CD4-positive, alpha-beta T cell (primary cell): ENCODE data around the gene PRDM12. TPM values are rescaled to one million over a fixed set of nuclear protein-coding genes. Genes with fewer than 3 reads are reported as not detected.

Source experiments
- ATAC-seq: fragments of 200-7000 bp; cut with Tn5 transposase; one replicate; pipeline ENCODE4 v1.10.0; 2022; ENCODE audit warnings: mild to moderate bottlenecking; ENCODE audit not compliant: poor library complexity
- CTCF ChIA-PET: fragments of 350-600 bp; sonication (Branson Sonifier 250); formaldehyde crosslinking; loops from one replicate; lab custom pipeline; 2021; ENCODE audit warnings: antibody characterized with exemption, inconsistent platforms; lab: Charles Lee
- POLR2A ChIA-PET: fragments of 350-600 bp; sonication (Branson Sonifier 250); formaldehyde crosslinking; loops from one replicate; lab custom pipeline; 2021; ENCODE audit warnings: antibody characterized with exemption, inconsistent platforms; lab: Charles Lee
- DNase-seq, 14 experiments: peaks; one replicate each; pipeline ENCODE4 v3.0.0-alpha.2; 2013 to 2020; ENCODE audit warnings: mixed read lengths in 2 of 14
- H3K27ac ChIP-seq, 2 donors: one replicate each; pipeline versions ENCODE4 v1.5.1 to v1.7.0; 2013; ENCODE audit warnings: low read length in 2 of 2, low read depth in 1 of 2, mild to moderate bottlenecking in 1 of 2
- H3K27me3 ChIP-seq, 2 experiments: 1 replicate in 1 of 2; 2 replicates in 1 of 2; pipeline versions ENCODE4 v1.6.1 to v1.7.0; 2013; ENCODE audit warnings: low read length in 2 of 2, control low read depth in 1 of 2, mild to moderate bottlenecking in 1 of 2, moderate library complexity in 1 of 2; ENCODE audit not compliant: insufficient read depth in 2 of 2, control insufficient read depth in 1 of 2
- H3K36me3 ChIP-seq: one replicate; pipeline ENCODE4 v1.6.1; 2013; ENCODE audit warnings: low read length, control low read depth; ENCODE audit not compliant: insufficient read depth
- H3K4me1 ChIP-seq: one replicate; pipeline ENCODE4 v1.6.1; 2013; ENCODE audit warnings: low read length, control low read depth; ENCODE audit not compliant: insufficient read depth
- H3K4me3 ChIP-seq: one replicate; pipeline ENCODE4 v1.5.1; 2013; ENCODE audit warnings: mild to moderate bottlenecking, low read length, moderate library complexity
- H3K9me3 ChIP-seq, 2 experiments: 1 replicate in 1 of 2; 2 replicates in 1 of 2; pipeline versions ENCODE4 v1.6.1 to v1.7.0; 2013; ENCODE audit warnings: low read length in 2 of 2, mild to moderate bottlenecking in 2 of 2, control low read depth in 1 of 2, moderate library complexity in 1 of 2; ENCODE audit not compliant: control insufficient read depth in 1 of 2, insufficient read depth in 1 of 2
- H3K27ac Mint-ChIP-seq: one replicate; pipeline ENCODE4 v1.8.0; 2020; ENCODE audit warnings: mixed read lengths
- H3K27me3 Mint-ChIP-seq: one replicate; pipeline ENCODE4 v1.8.0; 2021; ENCODE audit warnings: mixed read lengths
- H3K36me3 Mint-ChIP-seq: one replicate; pipeline ENCODE4 v1.8.0; 2021; ENCODE audit warnings: low read depth, mixed read lengths
- H3K4me1 Mint-ChIP-seq: one replicate; pipeline ENCODE4 v1.8.0; 2021; ENCODE audit warnings: low read depth, mixed read lengths
- H3K4me3 Mint-ChIP-seq: one replicate; pipeline ENCODE4 v1.8.0; 2020; ENCODE audit warnings: mild to moderate bottlenecking, mixed read lengths
- H3K9me3 Mint-ChIP-seq: one replicate; pipeline ENCODE4 v1.8.0; 2020; ENCODE audit warnings: mixed read lengths
- CTCF ChIP-seq: fragments of 200-600 bp; IDR thresholded peaks from one replicate; pipeline ENCODE4 v1.8.0; 2022; ENCODE audit warnings: antibody characterized with exemption, mild to moderate bottlenecking
- intact Hi-C, 2 experiments: fragments of 100-400 bp; cut with DNase I in 1 of 2; cut with micrococcal nuclease in 1 of 2; formaldehyde crosslinking; loops; one replicate each; pipeline versions ENCODE4 v1.15.1 to v1.9.0; 2023 to 2025; cut with DNase I, micrococcal nuclease
- total RNA-seq, 174 experiments: library from RNA in 2 of 174; stranded (reverse) in 2 of 174; gene quantifications; one replicate each; pipeline ENCODE4 v1.2.3 and lab custom pipeline; 2021 to 2026

The PRDM12 gene
- total RNA-seq, 2 experiments from 2014 or later: 0.14 TPM; not detected in 1

DNA sequence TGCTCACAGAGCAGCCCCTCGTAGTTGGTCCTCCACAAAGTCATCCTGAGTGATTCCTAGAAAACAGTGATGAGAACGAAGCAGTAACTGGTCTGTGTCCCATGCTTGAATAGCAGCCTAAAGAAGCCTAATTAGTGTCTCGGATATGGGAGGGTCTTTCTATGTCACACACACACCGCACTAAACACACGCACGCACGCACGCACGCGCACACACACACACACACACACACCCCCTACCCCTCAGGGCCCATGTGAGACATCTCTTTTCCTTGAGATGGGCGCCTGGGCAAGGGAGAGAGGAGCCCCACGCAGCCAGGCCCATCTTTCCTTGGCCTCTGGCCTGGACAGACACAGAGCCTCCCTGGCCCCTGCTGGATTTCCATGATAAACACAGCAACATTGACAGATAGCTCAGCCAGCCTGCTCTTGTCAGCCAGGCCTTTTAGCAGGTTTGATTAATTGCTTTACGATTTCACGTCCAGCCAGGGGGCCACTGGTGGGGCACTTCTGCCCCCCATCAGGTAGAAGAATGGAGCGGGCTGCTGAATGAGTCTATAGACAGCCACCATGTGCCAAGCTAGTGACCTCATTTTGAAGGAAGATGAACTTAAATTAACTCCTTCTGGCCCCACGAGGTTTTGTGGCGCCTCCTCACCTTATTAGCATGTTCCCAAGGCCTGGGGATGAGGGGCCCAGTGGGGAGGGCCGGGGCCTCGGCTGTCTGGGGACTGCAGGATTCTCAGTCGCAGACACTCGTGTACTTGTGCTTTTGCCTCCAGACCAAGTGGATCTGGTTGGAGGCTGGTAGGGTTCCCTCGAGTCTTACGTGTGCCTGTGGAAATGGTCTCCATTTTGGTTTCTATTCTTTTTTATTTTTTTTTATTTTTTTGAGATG lies 36.2 kb upstream of the PRDM12 start:
- Mint-ChIP-seq H3K4me3 (no peak overlapping the region), H3K36me3 (peaks cover 91% of the 10 kb centered on the region), H3K27ac (no peak overlapping the region), H3K9me3 (no peaks in the 10 kb centered on the region), H3K27me3 (no peaks in the 10 kb centered on the region), H3K4me1 (no peaks in the 10 kb centered on the region)
- POLR2A ChIA-PET: no interaction called here
- Histone ChIP-seq H3K36me3 (peaks cover 81% of the 10 kb centered on the region), H3K9me3 (no peaks in the 10 kb centered on the region), H3K4me1 (no peaks in the 10 kb centered on the region), H3K4me3 (no peak overlapping the region), H3K27me3 (no peaks in the 10 kb centered on the region), H3K27ac (no peak overlapping the region)
- no peak for DNase-seq
- CTCF ChIA-PET: no interaction called here
- intact Hi-C loops: no loop called here
- TF ChIP-seq CTCF: no peak
- ATAC-seq: no peak

DNA sequence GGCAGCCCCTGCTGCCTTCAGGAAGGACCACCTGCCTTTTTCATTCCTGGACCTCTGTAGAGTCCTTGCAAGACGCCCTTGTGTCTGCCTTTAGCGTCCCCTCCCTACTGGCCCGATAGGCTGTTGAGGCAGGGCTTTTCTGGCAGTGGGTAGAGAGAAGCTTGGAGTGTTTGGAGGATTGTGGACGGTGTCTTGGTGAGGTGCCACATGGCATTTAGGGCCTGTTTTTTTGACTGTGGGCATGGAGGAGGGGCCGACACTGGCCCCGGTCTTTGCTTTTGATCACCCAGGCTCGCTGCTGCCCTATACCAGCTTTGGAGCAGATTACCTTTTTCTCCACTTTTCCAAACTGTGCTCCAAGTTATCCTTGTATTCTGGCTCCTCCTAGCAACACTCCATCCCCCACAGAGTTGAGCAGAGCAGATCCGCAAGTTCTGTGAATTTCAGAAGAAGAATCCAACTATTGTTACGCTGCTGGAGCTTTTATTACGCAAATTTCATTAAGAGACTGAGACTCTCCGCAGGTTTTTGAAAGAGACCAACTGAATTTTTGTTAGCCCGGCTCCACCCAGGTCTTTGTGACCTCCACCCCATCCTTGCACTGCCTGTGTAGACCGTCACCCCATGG lies 34.8 kb upstream of the PRDM12 start:
- CTCF ChIA-PET: no interaction called here
- no peak overlapping the region for H3K27ac Mint-ChIP-seq

DNA sequence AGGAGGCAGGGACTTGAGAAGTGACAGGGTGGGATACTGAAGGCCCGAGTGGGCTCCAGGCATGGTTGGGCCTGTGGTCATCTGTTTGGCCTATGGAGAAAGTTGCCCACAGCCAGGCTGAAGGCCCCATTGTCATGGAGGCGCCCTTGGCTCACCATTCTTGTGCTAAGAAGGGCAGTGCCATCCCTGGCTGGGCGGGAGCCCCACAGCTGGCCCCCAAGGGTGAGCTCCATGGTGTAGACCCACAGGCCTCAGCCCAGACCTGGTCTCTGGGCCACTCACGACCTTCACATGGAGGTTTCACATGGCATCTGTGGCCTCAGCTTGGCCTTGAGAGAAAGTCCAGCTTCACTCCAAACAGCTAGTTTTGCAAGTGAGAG lies 34.3 kb upstream of the PRDM12 start:
- Mint-ChIP-seq H3K4me1 (no peaks in the 10 kb centered on the region), H3K27me3 (no peaks in the 10 kb centered on the region), H3K27ac (no peak overlapping the region), H3K4me3 (no peak overlapping the region), H3K9me3 (no peaks in the 10 kb centered on the region), H3K36me3 (peaks cover 87% of the 10 kb centered on the region)
- Histone ChIP-seq H3K9me3 (no peaks in the 10 kb centered on the region), H3K36me3 (peaks cover 84% of the 10 kb centered on the region), H3K27me3 (no peaks in the 10 kb centered on the region), H3K4me1 (no peaks in the 10 kb centered on the region), H3K4me3 (no peak overlapping the region), H3K27ac (no peak overlapping the region)
- DNase-seq: no peak
- TF ChIP-seq CTCF: no peak
- ATAC-seq: no peak
- POLR2A ChIA-PET: no interaction called here
- CTCF ChIA-PET: no interaction called here
- intact Hi-C loops: no loop called here

More for the DNA sequence above, 34.8 kb upstream of the PRDM12 start:
- Mint-ChIP-seq H3K36me3 (peaks cover 87% of the 10 kb centered on the region), H3K4me3 (no peak overlapping the region), H3K27me3 (no peaks in the 10 kb centered on the region), H3K4me1 (no peaks in the 10 kb centered on the region), H3K9me3 (no peaks in the 10 kb centered on the region)
- H3K27ac ChIP-seq: no peak overlapping the region
- H3K4me3 ChIP-seq: no peak overlapping the region
- no peaks in the 10 kb centered on the region for H3K4me1 ChIP-seq
- peaks cover 81% of the 10 kb centered on the region for H3K36me3 ChIP-seq
- TF ChIP-seq CTCF: no peak
- no peak for DNase-seq
- H3K27me3 ChIP-seq: no peaks in the 10 kb centered on the region
- H3K9me3 ChIP-seq: no peaks in the 10 kb centered on the region
- intact Hi-C loops: no loop called here
- no peak for ATAC-seq
- POLR2A ChIA-PET: no interaction called here
